ENCODE data around the gene UBE2V1. TPM values are rescaled to one million over a fixed set of nuclear protein-coding genes. Genes with fewer than 3 reads are reported as not detected.
A peak's percentile ranks its signal among the peaks of the same experiment; 100 is the strongest.

The UBE2V1 gene
- polyA plus RNA-seq, 3 donors, result 62.2 to 95.5 (median 71.1) TPM

- no peak for TF ChIP-seq CTCF (IDR thresholded peaks at IDR 0.05)
- Histone ChIP-seq H3K4me3 (replicated peaks in 1 of 3; ENCODE audit: low read depth in 2 of 3, low read length in 3 of 3) (no peak overlapping the region), H3K9me3 (replicated peaks in 1 of 2; ENCODE audit: control insufficient read depth in 1 of 2, insufficient read depth in 1 of 2, low read length in 2 of 2) (no peaks in the 10 kb centered on the region), H2AFZ (ENCODE audit: insufficient read depth, low read depth, low read length, poor library complexity, severe bottlenecking) (no peak overlapping the region), H3K36me3 (replicated peaks in 1 of 2; ENCODE audit: control insufficient read depth in 1 of 2, insufficient read depth in 2 of 2, low read length in 2 of 2) (no peaks in the 10 kb centered on the region), H3K4me2 (replicated peaks; ENCODE audit: extremely low read depth, low read length, poor library complexity, severe bottlenecking) (no peak overlapping the region), H3K9ac (ENCODE audit: insufficient read depth, low read length, poor library complexity, severe bottlenecking) (no peak overlapping the region), H3K27me3 (ENCODE audit: control insufficient read depth in 2 of 2, insufficient read depth in 2 of 2, low read length in 2 of 2) (no peaks in the 10 kb centered on the region), H3K27ac (ENCODE audit: low read depth in 1 of 2, low read length in 2 of 2) (no peak overlapping the region), H3K79me2 (ENCODE audit: insufficient read depth, low read length) (no peaks in the 10 kb centered on the region), H4K20me1 (ENCODE audit: insufficient read depth, low read length) (no peaks in the 10 kb centered on the region), H3K4me1 (ENCODE audit: control insufficient read depth in 1 of 2, insufficient read depth in 2 of 2, low read length in 2 of 2) (peaks cover 29 to 38% of the 10 kb centered on the region in 2 donors)
- peaks cover 0 to 4% of the 10 kb centered on the region in 2 donors for H3K36me3 Mint-ChIP-seq
- DNase-seq, result no peak
- H3K4me1 Mint-ChIP-seq, result peaks cover 35% of the 10 kb centered on the region
- H3K9me3 Mint-ChIP-seq, result no peaks in the 10 kb centered on the region
- WGBS (ENCODE audit: insufficient coverage), result 100% methylated on average over 3 of the region's 3 CpGs
- intact Hi-C loops (cut with micrococcal nuclease), result no loop called here
- H3K4me3 Mint-ChIP-seq, result no peak overlapping the region
- peak overlapping the region in 1 of 7 donors; percentile 60 for H3K27ac Mint-ChIP-seq
- peaks cover 0 to 6% (median 2%) of the 10 kb centered on the region in 3 donors for H3K27me3 Mint-ChIP-seq (ENCODE audit: low read depth in 3 of 3)
Observed at GRCh38 chr20:50036703-50037102, 76.2 kb downstream of the UBE2V1 start.

GRCh38 chr20:50034567-50035180, 78.3 kb downstream of the UBE2V1 start:
- Mint-ChIP-seq H3K27ac (peak overlapping the region; percentile 83 to 96 (median 91)), H3K27me3 (ENCODE audit: low read depth in 3 of 3) (peaks cover 1 to 11% (median 2%) of the 10 kb centered on the region in 3 donors)
- H3K27ac ChIP-seq (ENCODE audit: low read depth in 1 of 2, low read length in 2 of 2), result peak overlapping the region; percentile 81 to 95

More at GRCh38 chr20:50034567-50035180, 78.3 kb downstream of the UBE2V1 start:
- no peak for TF ChIP-seq CTCF (IDR thresholded peaks at IDR 0.05)
- H3K4me3 ChIP-seq (replicated peaks in 1 of 3; ENCODE audit: low read depth in 2 of 3, low read length in 3 of 3), result no peak overlapping the region
- H3K27me3 ChIP-seq (ENCODE audit: control insufficient read depth in 2 of 2, insufficient read depth in 2 of 2, low read length in 2 of 2), result no peaks in the 10 kb centered on the region
- no peak overlapping the region for H3K4me2 ChIP-seq (replicated peaks; ENCODE audit: extremely low read depth, low read length, poor library complexity, severe bottlenecking)
- no peak for DNase-seq
- H3K9ac ChIP-seq (ENCODE audit: insufficient read depth, low read length, poor library complexity, severe bottlenecking), result peak overlapping the region; percentile 27
- peaks cover 29 to 39% of the 10 kb centered on the region in 2 donors for H3K4me1 ChIP-seq (ENCODE audit: control insufficient read depth in 1 of 2, insufficient read depth in 2 of 2, low read length in 2 of 2)
- H3K4me3 Mint-ChIP-seq, result no peak overlapping the region
- H3K9me3 ChIP-seq (replicated peaks in 1 of 2; ENCODE audit: control insufficient read depth in 1 of 2, insufficient read depth in 1 of 2, low read length in 2 of 2), result no peaks in the 10 kb centered on the region
- no peaks in the 10 kb centered on the region for H3K79me2 ChIP-seq (ENCODE audit: insufficient read depth, low read length)
- intact Hi-C loops (cut with micrococcal nuclease), result loop anchor here in 1 of 2 donors (5.0 kb wide), 1 partner anchor 37 kb away; no protein-coding TSS in a partner anchor
- H2AFZ ChIP-seq (ENCODE audit: insufficient read depth, low read depth, low read length, poor library complexity, severe bottlenecking), result no peak overlapping the region
- 97% methylated on average over 8 of the region's 9 CpGs for WGBS (ENCODE audit: insufficient coverage)
- peaks cover 0 to 2% (median 0%) of the 10 kb centered on the region in 7 donors for H3K9me3 Mint-ChIP-seq
- H3K4me1 Mint-ChIP-seq, result peaks cover 41% of the 10 kb centered on the region
- H4K20me1 ChIP-seq (ENCODE audit: insufficient read depth, low read length), result no peaks in the 10 kb centered on the region
- peaks cover 0 to under 1% of the 10 kb centered on the region in 2 donors for H3K36me3 Mint-ChIP-seq
- H3K36me3 ChIP-seq (replicated peaks in 1 of 2; ENCODE audit: control insufficient read depth in 1 of 2, insufficient read depth in 2 of 2, low read length in 2 of 2), result no peaks in the 10 kb centered on the region
